Activated CD4-positive, alpha-beta T cell treated with anti-CD3 and anti-CD28 coated beads for 4 hours (primary cell): Measurements from ENCODE around the gene BAHD1.

Experiments used
- DNase-seq, 2 donors: peaks; one replicate each; pipeline ENCODE4 v3.0.0-alpha.2; 2020

BAHD1 gene

DNA sequence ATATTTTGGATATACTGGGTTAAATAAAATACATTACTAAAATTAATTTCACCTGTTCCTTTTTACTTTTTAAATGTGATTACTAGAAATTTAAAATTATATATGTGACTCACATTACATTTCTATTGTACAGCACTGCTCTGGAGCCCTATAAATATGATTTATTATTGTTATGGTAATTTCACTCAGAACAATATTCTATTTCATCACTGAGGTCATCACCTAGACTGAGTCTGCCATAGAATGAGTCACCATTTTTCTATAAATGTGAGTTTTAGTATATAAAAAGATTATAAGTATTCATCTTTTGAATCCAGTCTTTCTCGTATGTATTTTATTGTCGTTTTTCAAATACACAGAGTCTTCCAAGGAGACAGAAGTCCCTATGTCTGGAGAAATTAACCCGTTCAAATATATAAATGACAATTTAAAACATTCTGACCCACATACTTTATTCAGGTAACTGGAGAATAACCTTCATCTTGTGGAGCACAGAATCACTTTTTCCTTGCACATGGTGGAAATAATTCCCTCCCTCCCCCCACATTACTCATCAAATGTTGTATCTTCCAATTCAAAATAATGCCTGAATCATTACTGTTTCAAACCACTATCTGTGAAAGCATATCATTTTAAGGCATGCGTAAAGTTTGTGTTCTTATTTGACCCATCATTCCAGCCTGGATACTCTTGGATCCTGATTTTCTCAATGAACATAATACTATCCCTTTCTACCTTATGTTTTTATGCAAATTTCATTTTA is 60.0 kb downstream of the BAHD1 start:
- DNase-seq = no peak

DNA sequence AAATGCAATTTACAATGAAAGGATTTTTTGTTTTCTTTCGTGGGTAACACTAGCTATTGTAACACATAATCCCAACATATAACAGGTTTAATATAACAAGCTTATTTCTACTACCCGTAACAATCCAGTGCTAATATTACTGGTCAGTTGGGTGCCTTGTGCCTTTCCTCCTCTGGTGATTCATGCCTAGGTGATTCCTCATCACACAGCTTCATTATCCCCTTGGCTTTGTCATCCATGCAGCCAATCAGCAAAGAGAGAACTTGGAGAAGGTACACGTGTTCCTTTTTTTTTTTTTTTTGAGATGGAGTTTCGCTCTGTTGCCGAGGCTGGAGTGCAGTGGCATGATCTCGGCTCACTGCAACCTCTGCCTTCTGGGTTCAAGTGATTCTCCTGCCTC is 60.7 kb downstream of the BAHD1 start:
- no peak for DNase-seq

- peak; percentile 68 to 70 for DNase-seq
These were observed 66.3 kb downstream of the BAHD1 start for GRCh38 chr15:40506964-40507571.

- no peak for DNase-seq
These were observed 67.5 kb downstream of the BAHD1 start for GRCh38 chr15:40508216-40508615.

- no peak for DNase-seq
These were observed 69.4 kb downstream of the BAHD1 start for GRCh38 chr15:40510201-40510600.

- no peak for DNase-seq
These were observed 70.3 kb downstream of the BAHD1 start for GRCh38 chr15:40511093-40511471.

DNA sequence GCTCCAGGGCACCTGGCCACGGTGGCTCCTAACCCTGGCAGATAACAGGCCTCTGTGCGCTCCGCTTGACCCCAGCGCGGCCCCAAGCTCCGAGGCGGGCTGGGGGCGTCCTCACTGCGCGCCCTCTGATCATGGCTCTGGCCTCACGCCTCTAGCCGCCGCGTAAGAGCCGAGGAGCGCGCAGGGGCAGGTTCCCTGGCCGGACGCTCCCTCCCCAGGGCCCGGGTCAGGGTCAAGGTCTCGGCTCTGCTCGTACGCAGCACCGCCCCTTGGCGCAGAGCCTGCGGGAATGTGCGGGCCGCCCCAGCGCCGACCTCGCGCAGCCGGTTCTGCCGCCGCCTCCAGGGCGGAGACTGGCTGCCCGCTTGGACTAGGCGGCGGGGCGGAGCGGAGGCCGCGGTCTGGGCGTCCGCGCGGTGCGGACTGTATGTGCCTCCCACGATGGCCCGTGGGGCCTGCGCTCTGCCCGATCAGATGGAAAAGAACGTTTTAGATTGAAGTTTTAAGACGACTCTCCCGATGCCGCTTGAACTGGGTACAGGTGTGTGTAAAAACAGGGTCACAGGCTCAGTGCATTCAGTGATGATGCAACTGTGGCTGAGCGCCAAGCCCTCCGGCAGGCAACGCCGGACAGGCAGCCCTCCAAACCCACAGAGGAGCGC is 70.8 kb downstream of the BAHD1 start:
- no peak for DNase-seq

GRCh38 chr15:40512440-40512839 is 71.7 kb downstream of the BAHD1 start:
- DNase-seq = no peak

DNA sequence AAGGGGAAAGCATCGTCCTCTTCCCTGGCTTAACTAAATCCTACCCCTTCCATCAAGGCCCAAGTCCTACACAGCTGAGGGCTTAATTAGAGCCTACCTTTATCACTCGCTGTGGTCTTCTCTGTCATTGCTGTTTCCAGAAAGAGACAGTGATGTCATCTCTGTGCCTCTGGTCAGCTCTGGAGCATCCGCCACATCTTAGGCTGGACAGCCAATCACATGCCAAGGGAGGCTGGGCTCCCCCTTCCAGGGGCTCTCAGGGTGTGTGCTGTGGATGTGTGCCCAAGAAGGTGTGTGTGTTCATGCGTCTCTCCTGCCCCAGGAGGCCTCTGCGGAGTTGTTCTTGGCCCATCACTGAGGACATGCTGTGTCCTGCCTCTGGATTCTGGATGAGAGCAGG is 72.9 kb downstream of the BAHD1 start:
- DNase-seq = no peak

DNA sequence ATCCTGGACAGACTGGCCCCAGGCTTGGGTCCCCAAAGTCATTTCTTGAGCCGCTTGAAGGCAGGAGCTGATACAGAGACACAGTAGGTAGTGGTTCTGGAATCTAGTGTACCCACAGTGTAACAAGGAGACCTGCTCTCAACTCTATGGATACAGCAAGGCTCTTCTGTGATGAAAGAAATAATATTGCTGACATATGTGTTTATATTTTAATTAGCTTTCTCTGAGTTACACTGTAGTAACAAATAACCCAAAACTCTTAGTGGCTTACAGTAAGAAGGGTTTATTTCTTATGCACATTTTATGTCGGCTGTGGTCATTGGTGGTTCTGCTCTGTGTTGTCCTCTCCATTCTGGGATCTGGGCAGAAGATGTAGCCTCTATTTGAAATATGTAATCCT is 75.6 kb downstream of the BAHD1 start:
- no peak for DNase-seq
